GM23338 (cell line): Measurements from ENCODE around the gene SDC1. TPM values are rescaled to one million over a fixed set of nuclear protein-coding genes. Genes with fewer than 3 reads are reported as not detected.

ENCODE experiments used
- ATAC-seq: fragments of 200-7000 bp; cut with Tn5 transposase; 3 replicates; pipeline ENCODE4 v1.9.1; 2020
- DNase-seq: peaks from one replicate; pipeline ENCODE4 v3.0.0-alpha.2; 2015; ENCODE audit warnings: low spot score
- H2AFZ ChIP-seq: fragments of 200-600 bp; sonication (generic); 2 replicates; pipeline ENCODE4 v1.8.0; 2016; ENCODE audit warnings: antibody characterized with exemption, mild to moderate bottlenecking, moderate library complexity
- H3F3A ChIP-seq: fragments of 200-600 bp; sonication (generic); replicated peaks from 2 replicates; pipeline ENCODE4 v1.8.0; 2017; ENCODE audit warnings: antibody characterized with exemption, mixed run types, low read depth
- H3K27ac ChIP-seq: fragments of 200-600 bp; sonication (generic); 2 replicates; pipeline ENCODE4 v1.6.1; 2016; ENCODE audit warnings: low read depth
- H3K27me3 ChIP-seq: fragments of 200-600 bp; sonication (generic); 2 replicates; pipeline ENCODE4 v1.8.0; 2016; ENCODE audit warnings: mild to moderate bottlenecking, mixed run types, moderate library complexity; ENCODE audit not compliant: insufficient read depth
- H3K36me3 ChIP-seq: fragments of 200-600 bp; sonication (generic); 2 replicates; pipeline ENCODE4 v1.8.0; 2016; ENCODE audit warnings: mild to moderate bottlenecking; ENCODE audit not compliant: insufficient read depth
- H3K4me1 ChIP-seq: fragments of 200-600 bp; sonication (generic); 2 replicates; pipeline ENCODE4 v1.8.0; 2016; ENCODE audit warnings: mild to moderate bottlenecking, moderate library complexity; ENCODE audit not compliant: insufficient read depth
- H3K4me2 ChIP-seq: fragments of 200-600 bp; sonication (generic); 2 replicates; pipeline ENCODE4 v1.7.1; 2017; ENCODE audit warnings: mixed run types
- H3K4me3 ChIP-seq: fragments of 200-600 bp; sonication (generic); 2 replicates; pipeline ENCODE4 v1.6.1; 2016; ENCODE audit warnings: mixed run types
- H3K79me2 ChIP-seq: fragments of 200-600 bp; sonication (generic); replicated peaks from 2 replicates; pipeline ENCODE4 v1.8.0; 2017; ENCODE audit warnings: mild to moderate bottlenecking; ENCODE audit not compliant: insufficient read depth
- H3K9me2 ChIP-seq: fragments of 200-600 bp; sonication (generic); 2 replicates; pipeline ENCODE4 v1.8.0; 2017; ENCODE audit not compliant: insufficient read depth
- H4K20me1 ChIP-seq: fragments of 200-600 bp; sonication (generic); replicated peaks from 2 replicates; pipeline ENCODE4 v1.8.0; 2017; ENCODE audit warnings: mild to moderate bottlenecking; ENCODE audit not compliant: insufficient read depth
- H3K27ac Mint-ChIP-seq: 2 replicates; pipeline ENCODE4 v1.8.0; 2020; ENCODE audit warnings: inconsistent platforms, mild to moderate bottlenecking, moderate library complexity, mixed read lengths
- H3K27me3 Mint-ChIP-seq: 3 replicates; pipeline ENCODE4 v1.8.0; 2022; ENCODE audit warnings: low read depth, mild to moderate bottlenecking, moderate library complexity, mixed read lengths, inconsistent platforms; ENCODE audit not compliant: insufficient read depth, poor library complexity
- H3K36me3 Mint-ChIP-seq: 3 replicates; pipeline ENCODE4 v1.8.0; 2021; ENCODE audit warnings: low read depth, mild to moderate bottlenecking, inconsistent platforms, moderate library complexity, mixed read lengths
- H3K4me1 Mint-ChIP-seq: 3 replicates; pipeline ENCODE4 v1.8.0; 2020; ENCODE audit warnings: mild to moderate bottlenecking, inconsistent platforms, mixed read lengths
- H3K4me3 Mint-ChIP-seq: 3 replicates; pipeline ENCODE4 v1.8.0; 2021; ENCODE audit warnings: moderate library complexity, mild to moderate bottlenecking, inconsistent platforms, mixed read lengths
- H3K9me3 Mint-ChIP-seq: 3 replicates; pipeline ENCODE4 v1.8.0; 2020; ENCODE audit warnings: moderate library complexity, mild to moderate bottlenecking, inconsistent platforms, mixed read lengths
- CREB1 ChIP-seq: fragments of 250-450 bp; sonication (Bioruptor Pico); IDR thresholded peaks from 2 replicates; pipeline ENCODE4 v1.5.0; 2020; ENCODE audit warnings: low read depth, mild to moderate bottlenecking, moderate library complexity
- ETS1 ChIP-seq: IDR thresholded peaks from 2 replicates; pipeline ENCODE4 v1.6.1; 2016; ENCODE audit warnings: antibody characterized with exemption
- EZH2 ChIP-seq: fragments of 200-600 bp; sonication (generic); IDR thresholded peaks from one replicate; pipeline ENCODE4 v1.8.0; 2017; ENCODE audit warnings: antibody characterized with exemption, mild to moderate bottlenecking, low read depth; ENCODE audit not compliant: unreplicated experiment
- EZH2phosphoT487 ChIP-seq: fragments of 200-600 bp; sonication (generic); IDR thresholded peaks from one replicate; pipeline ENCODE4 v1.8.1; 2018; ENCODE audit warnings: antibody characterized with exemption; ENCODE audit not compliant: unreplicated experiment
- REST ChIP-seq: IDR thresholded peaks from one replicate; pipeline ENCODE4 v1.6.1; 2018; ENCODE audit warnings: antibody characterized with exemption; ENCODE audit not compliant: unreplicated experiment
- STAT1 ChIP-seq: IDR thresholded peaks from one replicate; pipeline ENCODE4 v1.6.1; 2016; ENCODE audit warnings: antibody characterized with exemption; ENCODE audit not compliant: unreplicated experiment
- ZNF114 ChIP-seq: fragments of 250-450 bp; sonication (Bioruptor Pico); IDR thresholded peaks from 2 replicates; pipeline ENCODE4 v1.5.0; 2020; ENCODE audit warnings: mild to moderate bottlenecking, moderate library complexity
- ZNF331 ChIP-seq: fragments of 250-450 bp; sonication (Bioruptor Pico); IDR thresholded peaks from 2 replicates; pipeline ENCODE4 v1.5.0; 2020; ENCODE audit warnings: low read depth, mild to moderate bottlenecking, moderate library complexity
- polyA plus RNA-seq: library from polyadenylated mRNA; unstranded; fragments of >200 nt; fragmentation: Nextera tagmentation; extraction: Ambion mirVana; gene quantifications from 2 replicates; pipeline ENCODE4 v1.2.1, GENCODE V29; 2016
- total RNA-seq: library from RNA; depleted of rRNA; stranded (reverse); fragments of >200 nt; shearing (Covaris generic); gene quantifications from 2 replicates; pipeline ENCODE4 v1.2.3, GENCODE V29; 2014
- TF ChIP-seq, protein P1 (sequence below), 2 experiments: fragments of 200-600 bp in 1 of 2; sonication (generic) in 1 of 2; conservative IDR thresholded peaks; 2 replicates each; pipeline versions ENCODE4 v1.5.1 to v1.6.1; 2016 to 2017; ENCODE audit warnings: antibody characterized with exemption in 2 of 2, low read depth in 2 of 2, mild to moderate bottlenecking in 2 of 2, moderate library complexity in 1 of 2

Gene SDC1
- total and polyA plus RNA-seq, 2 experiments from 2014 or later = 16.6 to 43.0 TPM

GRCh38 chr2:20172273-20173055 is 52.5 kb downstream of the SDC1 start (continued):
- TF ChIP-seq, protein P1, sequence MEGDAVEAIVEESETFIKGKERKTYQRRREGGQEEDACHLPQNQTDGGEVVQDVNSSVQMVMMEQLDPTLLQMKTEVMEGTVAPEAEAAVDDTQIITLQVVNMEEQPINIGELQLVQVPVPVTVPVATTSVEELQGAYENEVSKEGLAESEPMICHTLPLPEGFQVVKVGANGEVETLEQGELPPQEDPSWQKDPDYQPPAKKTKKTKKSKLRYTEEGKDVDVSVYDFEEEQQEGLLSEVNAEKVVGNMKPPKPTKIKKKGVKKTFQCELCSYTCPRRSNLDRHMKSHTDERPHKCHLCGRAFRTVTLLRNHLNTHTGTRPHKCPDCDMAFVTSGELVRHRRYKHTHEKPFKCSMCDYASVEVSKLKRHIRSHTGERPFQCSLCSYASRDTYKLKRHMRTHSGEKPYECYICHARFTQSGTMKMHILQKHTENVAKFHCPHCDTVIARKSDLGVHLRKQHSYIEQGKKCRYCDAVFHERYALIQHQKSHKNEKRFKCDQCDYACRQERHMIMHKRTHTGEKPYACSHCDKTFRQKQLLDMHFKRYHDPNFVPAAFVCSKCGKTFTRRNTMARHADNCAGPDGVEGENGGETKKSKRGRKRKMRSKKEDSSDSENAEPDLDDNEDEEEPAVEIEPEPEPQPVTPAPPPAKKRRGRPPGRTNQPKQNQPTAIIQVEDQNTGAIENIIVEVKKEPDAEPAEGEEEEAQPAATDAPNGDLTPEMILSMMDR (conservative IDR thresholded peaks at IDR 0.05; ENCODE audit: low read depth in 2 of 2) = no peak
- TF ChIP-seq STAT1 = no peak

- Histone ChIP-seq H4K20me1 (no peaks in the 10 kb centered on the region), H3K36me3 (no peaks in the 10 kb centered on the region), H3K27me3 (no peaks in the 10 kb centered on the region), H3K4me3 (no peak overlapping the region), H3K4me1 (peaks cover 10% of the 10 kb centered on the region), H3K27ac (no peak overlapping the region), H2AFZ (no peak overlapping the region), H3F3A (no peaks in the 10 kb centered on the region), H3K4me2 (no peak overlapping the region), H3K9me2 (no peaks in the 10 kb centered on the region), H3K79me2 (no peaks in the 10 kb centered on the region)
- Mint-ChIP-seq H3K9me3 (no peaks in the 10 kb centered on the region), H3K27ac (no peak overlapping the region), H3K27me3 (no peaks in the 10 kb centered on the region), H3K4me3 (no peak overlapping the region), H3K4me1 (peaks cover 27% of the 10 kb centered on the region), H3K36me3 (no peaks in the 10 kb centered on the region)
- no peak for ATAC-seq
- no peak for DNase-seq
- TF ChIP-seq CREB1 (CRISPR knock-in tag) (no peak), ETS1 (no peak), EZH2 (no peak), EZH2phosphoT487 (no peak), ZNF331 (CRISPR knock-in tag) (peak; percentile 86), ZNF114 (no peak), REST (no peak)
- TF ChIP-seq, protein P1 (conservative IDR thresholded peaks at IDR 0.05; ENCODE audit: low read depth in 2 of 2) = no peak
Measured at GRCh38 chr2:20171445-20171977, 53.4 kb downstream of the SDC1 start.
